Hypothalamus (tissue), 51 donors: Measurements from ENCODE around the gene HIRA.
A peak's percentile ranks its signal among the peaks of the same experiment; 100 is the strongest.

Experiments
- DNase-seq, 51 donors: peaks; one replicate each; lab custom pipeline; 2025; lab: John Stamatoyannopoulos, UW

The HIRA gene

DNA sequence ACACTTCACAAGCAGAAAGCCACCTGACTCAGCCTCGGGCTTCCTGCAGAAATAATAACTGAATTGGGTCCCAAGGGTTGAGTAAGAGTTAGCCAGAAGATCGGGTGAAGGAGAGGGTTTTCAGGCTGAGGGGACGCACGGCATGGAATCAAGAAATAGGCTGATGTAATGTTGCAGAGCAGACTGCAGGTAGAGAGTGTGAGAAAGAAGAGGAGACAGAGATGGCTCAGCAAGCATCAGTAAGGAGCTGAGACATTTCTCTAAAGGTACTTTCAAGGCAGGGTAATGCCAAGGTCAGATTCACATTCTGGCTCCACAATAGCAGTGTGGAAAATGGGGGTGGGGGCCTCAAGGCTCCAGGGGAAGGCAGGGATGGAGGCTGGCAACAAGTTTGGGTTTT lies 18.6 kb downstream of the HIRA start:
- DNase-seq, result no peak

DNA sequence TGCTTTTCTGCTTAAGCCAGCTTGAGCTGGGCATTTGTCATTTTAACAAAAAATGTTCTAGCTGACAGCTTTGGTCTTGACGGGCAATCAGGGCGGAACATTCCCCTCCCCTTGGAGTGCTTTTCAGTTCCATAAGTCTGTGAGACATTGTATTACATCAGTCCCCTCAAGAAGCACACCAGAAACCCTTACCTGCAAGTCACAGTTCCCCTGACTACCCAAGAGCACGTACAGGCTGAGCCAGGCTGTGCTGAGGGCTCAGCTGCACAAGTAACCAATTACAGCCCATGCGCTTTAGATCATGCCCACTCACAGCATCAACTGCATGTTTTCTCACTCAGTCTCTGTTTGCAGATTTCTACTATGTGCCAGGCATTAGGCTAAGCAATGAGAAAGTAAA lies 19.1 kb downstream of the HIRA start:
- peak in 1 of 51 donors; percentile 16 for DNase-seq

DNA sequence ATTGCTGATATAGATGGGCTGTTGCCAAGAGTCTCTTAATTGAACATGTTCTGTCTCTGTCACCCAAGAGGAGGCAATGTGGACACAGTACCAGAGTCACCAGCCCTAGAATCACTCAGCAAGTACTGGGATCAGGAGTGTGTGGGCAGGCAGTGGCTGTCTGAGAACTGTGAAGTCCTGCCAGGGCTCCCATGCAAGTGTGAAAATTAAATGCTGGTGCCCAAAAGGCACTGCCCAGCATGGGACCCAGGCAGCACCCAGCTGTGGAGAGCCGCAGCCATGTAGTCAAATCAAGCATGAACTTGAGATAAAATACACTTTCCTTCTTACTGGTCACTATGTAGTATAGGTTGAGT lies 19.9 kb downstream of the HIRA start:
- no peak for DNase-seq

DNA sequence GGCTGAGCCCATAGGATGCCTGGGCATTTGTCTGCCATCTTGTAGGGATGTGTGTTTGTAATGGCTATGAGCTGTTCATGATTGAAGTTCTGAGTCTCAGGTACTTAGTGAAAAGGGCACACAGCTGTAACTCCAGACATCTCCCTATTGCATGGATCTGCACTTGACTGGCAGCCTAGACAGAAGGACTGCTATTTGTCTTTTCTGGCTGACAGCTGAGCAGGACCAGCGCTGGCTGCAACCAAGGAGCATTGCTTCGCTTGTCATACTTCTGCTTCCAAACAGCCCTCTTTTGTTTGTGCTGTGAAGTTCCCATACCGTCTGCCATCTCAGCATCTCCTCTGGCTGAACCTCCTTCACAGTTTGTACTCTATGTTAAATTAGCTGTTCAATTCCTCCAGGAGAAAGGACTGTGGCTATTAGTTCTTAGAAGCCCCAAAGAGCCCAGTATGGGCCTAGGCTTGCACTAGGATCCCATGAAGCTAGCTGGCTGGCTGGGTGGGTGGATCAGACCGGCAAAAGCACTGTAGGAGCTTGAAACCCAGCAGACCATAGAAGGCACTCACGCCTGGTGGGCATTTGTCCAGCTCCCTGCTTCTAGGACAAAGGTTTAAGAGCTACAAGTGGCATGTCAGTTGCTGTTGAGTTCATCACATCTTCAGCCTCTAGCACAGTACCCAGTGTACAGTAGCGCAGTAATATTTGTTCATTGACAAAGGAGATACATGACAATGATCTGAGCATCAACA lies 20.4 kb downstream of the HIRA start:
- peak in 1 of 51 donors; percentile 6 for DNase-seq

DNA sequence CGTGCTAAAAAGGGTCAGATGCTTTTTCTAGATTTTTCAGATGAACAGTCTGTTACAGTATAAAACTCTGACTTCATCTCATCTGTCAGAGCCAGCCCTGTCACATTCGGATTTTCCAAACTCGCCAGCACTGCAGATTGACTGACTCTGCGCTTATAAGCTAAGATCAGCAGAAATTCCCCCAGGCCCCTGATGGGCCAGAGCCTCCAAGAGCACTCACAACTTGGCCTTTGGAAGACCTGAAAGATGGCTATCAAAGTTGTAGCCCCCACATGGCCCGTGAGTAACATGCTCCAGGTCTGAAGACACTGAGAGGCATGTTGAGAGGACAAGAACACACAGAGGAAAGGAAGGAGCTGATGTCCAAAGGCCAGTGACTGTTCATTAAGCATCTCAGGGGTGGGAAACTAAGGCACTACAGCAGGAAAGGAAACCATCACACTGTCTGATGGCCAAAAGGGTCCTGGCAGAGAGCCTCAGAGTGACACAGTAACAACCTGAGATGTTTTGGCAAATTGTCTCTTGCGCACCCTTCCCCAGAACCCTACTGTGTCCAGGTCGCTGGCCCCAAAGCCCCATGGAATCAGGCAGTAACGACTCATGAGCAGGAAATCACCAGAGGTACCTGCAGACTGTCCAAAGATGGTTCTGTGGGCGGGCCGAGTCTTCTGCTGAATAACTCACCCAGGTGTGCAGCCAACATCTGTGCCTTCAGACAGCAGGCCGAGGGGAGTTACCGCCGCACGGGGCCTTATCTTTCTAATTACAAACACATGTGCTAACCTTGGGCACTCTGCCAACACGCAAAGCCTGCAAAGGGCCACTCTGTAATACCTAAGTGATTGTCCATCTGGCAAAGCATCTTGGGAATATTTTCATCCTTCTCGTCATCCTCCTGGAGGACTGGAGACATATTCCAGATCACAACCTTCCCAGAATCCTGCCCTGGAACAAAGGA lies 23.6 kb downstream of the HIRA start:
- no peak for DNase-seq

DNA sequence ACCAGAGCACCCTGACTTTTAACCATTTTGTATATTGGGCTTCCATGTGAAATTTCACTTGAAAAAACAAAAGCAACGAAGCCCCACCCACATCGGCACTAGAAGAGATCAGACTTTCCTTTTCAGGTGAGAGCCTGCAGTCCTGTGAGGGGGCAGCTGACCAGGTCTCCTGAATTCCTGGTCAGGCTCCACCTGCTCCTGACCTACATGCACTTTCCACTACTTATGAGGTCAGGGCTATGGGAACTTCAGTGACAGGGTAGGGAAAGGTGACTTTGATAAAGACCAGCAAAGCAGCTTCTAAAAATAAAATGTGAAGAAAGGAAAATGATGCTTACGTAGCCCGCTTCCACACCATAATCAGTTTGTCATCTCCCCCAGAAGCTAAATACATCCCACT lies 24.7 kb downstream of the HIRA start:
- DNase-seq, result no peak

DNA sequence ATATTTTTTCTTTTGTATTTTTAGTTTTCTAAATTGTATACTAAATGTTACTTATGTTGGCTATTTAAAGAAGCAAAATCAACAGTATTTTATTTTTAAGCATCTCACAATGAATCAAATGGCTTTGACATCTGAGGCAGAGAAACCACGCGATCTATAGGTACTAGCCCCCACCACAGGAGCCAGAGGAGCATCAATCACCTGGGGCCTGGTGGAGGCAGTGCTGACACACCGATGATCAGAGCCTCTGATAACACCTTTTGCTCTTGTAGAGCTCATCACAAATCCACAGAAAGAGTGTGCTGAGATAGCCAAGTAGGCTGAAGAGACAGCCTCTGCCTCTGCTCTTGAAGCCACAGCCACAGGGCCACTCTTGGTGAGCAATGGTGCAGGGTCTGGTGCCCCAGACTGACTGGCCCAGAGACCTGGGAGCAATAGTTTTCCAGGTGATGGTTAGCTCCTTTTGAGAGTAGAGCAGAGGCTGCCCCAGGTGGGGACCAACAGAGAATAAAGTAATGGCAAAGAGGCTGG lies 25.2 kb downstream of the HIRA start:
- DNase-seq, result no peak

DNA sequence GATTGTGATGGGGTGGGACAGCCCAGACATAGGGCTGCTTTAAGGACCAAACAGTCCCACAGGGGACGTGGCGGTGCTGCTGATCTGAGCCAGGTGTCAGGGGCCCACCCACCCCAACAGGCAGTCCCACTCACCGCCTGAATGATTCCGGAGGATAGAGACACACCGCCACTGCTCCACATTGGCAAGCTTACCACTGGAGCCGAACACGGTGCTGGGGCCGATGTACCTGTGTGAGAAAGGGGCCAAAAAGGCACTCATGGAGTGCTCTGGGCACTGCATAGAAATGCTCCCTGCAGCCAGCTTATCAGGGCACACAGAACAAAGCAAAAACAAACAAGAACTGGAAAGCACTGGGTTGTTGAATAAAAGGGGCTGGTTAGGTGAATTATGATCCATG lies 25.9 kb downstream of the HIRA start:
- DNase-seq, result no peak

DNA sequence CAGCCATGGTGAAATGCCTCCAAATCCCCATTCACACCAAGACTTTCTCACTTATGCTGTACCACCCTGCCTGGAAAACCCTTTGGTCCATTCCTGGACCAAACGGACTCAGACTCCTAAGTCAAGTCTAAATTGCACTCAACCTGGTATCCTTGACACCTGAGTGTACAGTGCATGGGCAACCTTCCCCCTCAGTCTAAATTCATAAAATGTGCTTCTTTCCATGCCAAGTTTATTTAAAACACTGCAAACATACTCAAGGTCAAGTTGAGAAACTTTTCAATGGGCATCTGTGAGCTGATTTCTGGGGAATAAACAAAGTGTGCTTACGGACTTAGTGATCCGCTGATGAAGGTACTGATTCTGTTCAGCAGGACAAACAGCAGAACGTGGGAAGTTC lies 26.4 kb downstream of the HIRA start:
- DNase-seq, result no peak

DNA sequence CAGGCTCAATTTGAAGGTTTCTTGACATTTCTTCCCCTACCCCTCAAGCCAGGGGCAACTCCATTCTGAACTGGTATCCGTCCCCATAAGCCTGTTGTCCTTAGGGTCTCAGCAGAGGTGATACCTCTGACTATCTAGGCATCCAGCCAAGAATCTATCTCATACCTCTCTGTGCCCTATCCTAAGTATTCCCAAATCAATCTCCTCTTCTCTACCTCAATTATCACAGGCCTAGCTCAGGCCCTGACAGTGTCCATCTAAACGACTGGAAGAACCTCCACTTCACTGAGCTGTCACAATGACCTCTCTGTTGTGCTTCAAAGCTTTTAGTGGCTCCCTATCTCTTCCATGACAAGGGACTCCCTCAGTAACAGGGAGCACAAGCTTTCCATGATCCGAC lies 26.9 kb downstream of the HIRA start:
- no peak for DNase-seq

DNA sequence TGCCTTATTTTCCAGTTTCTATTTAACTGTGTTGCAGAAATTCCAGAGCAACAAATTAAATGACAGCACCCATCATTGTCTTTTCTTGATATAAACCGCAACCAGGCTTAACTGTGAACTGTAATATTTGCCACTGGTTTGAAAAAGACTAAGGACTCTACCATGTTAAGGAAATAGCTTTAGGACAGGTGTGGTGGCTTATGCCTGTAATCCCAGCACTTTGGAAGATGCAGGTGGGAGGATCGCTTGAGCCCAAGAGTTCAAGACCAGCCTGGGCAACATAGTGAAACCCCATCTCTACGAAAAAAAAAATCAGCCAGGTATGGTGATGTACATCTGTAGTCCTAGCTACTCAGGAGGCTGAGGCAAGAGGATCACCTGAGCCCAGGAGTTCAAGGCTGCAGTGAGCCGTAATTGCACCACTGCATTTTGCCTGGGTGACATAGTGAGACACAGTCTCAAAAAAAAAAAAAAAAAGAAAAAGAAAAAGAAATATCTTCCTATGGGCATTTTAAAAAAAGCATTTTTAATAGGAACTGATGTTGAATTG lies 28.8 kb downstream of the HIRA start:
- DNase-seq, result no peak

DNA sequence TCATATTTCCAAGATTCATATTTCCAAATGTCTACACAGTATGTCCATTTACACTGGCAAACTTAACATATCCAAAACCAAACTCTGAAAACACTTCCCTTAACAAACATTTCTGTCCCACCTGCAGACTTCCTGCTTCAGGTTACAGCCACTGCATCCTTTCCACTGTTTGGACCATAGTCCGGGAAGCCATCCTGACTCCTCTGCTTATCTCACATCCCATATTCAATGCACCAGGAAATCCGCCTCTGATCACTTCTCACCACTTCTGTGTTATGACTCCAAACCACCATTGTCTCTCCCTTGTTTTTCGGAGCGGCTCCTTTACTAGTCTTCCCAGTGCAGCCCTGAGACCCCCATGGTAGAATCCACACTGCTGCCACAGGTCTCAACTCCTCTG lies 30.1 kb downstream of the HIRA start:
- no peak for DNase-seq

DNA sequence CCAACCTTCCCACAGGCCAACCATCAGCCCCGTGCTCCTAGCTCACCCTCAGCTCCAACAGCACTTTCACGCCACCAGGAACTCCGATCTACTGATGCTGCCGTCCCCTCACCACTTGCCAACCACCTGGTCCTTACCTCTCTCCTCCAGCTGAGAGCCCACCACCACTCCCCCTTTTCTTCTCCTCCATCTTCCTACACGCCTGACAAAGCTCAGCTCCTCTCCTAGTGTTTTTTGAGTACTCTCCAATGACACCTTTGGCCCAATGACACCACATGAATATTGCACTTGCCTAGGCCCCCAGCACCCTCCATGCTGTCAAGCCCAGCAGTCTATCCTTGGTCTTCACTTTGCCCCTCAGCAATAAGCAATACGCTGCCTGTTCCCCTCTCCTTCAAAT lies 30.7 kb downstream of the HIRA start:
- no peak for DNase-seq

DNA sequence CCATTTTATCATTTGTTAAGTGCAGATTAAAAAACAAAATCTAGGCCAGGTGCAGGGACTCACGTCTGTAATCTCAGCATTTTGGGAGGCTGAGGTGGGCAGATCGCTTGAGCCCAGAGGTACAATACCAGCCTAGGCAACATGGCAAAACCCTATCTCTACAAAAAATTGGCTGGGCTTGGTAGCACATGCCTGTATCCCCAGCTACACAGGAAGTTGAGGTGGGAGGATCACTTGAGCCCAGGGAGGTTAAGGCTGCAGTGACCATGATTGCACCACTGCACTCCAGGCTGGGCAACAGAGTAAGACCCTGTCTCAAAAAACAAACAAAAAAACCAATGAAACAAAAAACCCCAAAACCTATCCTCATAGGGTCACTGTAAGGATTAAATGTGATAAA lies 32.9 kb downstream of the HIRA start:
- DNase-seq, result no peak

DNA sequence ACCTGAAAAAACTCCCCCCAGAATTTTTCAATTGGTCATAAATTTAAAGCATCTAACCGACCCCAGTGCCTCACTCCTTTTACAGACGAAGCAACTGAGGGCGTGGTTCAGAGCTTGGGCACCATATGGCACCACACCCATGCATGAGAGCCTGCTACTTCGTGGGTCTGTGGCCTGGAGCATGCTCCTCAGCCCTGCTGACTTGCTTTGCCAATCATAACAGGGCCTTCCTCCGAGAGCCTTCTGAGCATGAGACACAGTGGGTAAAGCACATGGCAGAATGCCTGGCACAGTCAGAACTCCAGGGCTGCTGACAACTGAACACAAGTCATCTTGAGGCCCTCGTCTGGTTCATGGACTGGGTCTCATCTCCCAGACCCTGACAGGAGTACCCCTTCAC lies 33.3 kb downstream of the HIRA start:
- no peak for DNase-seq

DNA sequence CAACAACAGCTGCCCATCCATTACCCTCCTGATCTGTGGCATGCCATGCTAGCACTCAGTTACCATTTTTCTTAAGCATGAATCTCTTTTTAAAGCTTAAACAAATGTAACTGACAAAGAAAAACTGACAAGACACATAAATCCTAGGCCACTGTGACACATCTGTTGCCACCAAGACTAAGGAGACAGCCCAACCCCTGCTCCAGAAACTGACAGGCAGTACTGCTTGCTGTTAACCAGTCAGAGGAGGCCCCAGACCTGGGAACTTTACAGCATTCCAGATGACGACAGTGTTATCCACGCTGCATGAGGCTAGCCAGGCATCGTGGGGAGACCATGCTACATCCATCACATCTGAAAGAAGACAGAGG lies 33.8 kb downstream of the HIRA start:
- DNase-seq, result no peak

DNA sequence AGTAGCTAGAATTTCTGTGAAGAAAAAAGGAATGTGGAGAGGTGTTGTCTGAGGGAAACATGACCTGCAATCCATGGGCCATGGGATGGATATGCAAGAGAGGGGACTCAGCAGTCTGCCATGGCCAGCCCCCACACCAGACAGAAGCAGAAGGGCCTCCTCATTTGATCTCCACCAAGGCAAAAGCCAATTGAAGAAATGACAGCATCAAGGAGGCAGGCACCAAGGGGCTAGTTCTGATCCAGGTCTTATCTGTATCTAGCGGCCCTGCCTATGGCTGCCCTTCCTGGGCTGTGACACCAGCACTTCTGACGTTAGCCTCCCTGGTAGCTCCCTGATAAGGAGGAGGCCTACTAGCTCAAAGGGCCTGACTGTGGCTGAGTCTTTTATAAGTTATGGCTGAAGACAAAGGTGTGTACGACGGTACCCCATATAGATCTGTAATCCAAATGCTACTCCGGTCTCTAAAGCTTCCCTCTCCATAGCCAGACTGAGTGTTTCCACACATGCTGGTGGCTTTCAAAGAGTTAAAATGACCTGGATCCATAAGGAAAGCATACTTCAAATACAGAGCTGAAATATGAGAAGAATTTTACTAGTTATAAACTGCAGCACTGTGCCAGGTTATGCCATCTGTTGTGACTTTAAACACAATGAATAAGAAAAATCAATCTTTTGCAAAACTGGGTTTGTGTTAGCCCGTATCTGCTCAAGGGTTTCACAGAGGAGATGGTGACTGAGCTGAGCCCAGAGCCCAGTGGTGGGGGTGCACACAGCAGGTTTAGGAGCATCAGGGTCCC lies 34.4 kb downstream of the HIRA start:
- DNase-seq, result no peak

DNA sequence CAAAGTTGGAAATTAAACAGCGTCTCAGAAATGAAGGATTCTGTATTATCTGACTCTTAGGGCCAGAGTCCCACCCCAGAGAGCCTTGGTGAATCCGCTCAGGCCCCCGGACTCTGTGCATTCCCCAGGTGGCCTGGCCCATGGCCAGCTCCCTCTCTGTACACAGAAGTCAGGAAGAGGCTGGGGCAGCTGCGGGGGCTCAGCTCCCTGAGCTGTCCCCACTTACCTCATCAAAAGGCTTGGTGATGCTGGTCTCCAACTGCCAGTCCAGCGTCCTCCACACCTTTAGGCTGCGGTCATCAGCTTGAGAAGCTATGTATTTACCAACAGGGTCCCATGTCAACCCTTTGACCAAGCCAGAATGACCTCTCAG lies 35.0 kb downstream of the HIRA start:
- DNase-seq, result no peak

DNA sequence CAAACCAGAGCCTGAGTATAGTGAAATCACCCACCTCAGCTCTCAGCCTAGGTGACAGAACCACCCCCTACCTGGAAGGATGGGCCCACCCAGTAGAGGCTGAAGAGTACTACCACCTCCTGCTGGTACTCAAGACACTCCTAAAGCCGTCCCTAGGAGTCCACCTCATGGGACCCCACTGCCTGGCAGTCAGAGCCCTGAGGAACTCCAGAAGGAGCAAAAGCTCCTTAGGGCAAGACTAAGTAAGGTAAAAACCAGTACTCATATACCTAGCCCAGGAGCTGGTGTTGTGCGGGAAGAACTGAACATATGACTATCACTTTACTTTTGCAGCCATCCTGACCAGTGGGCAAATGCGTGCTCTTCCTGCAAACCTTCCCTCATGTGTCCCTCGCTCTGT lies 36.3 kb downstream of the HIRA start:
- DNase-seq, result no peak

DNA sequence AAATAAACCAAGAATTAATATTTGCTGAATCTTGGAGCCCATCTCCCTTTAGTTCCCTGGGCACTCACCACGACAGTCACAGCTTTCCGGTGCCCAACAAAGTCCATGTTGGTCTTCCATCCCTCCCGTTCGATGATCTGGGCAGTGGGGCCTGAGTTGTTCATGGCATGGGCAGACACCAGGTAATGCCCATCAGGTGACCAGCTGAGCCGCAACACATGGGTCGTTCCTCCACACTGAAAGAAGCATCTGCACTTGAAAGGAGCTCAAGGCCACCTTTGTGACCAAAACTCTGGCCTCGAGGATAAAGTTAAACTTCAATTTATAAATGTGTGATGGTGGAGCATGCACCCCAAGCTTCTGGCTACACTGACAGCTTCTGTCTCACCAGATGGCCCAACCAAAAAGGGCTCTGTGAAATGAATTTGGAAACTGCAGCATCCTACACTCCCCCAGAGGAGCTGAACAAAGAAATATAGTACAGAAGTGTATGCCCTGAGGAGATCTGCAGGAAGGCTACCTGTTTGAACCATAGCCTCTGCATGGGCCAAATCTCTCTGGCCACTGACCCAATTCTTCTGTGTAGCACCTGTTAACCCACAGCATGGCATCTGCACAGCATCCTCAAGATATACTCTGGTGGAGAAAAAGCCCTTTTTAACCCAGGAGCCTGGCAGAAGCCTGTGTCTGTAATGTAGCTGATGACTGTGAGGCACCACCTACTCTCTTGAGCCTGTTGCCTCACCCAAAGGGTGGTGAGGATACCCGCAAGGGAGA lies 37.1 kb downstream of the HIRA start:
- no peak for DNase-seq
